HEK293T (cell line): Measurements from ENCODE around the gene CDH2.

Source experiments
- ARNT ChIP-seq: fragments of 450-650 bp; IDR thresholded peaks from 2 replicates; pipeline ENCODE4 v1.6.1; 2017; ENCODE audit warnings: mild to moderate bottlenecking
- BHLHE40 ChIP-seq: fragments of 450-650 bp; IDR thresholded peaks from 2 replicates; pipeline ENCODE4 v1.6.1; 2016; ENCODE audit warnings: mild to moderate bottlenecking, moderate library complexity, borderline replicate concordance
- FOXK2 ChIP-seq: fragments of 450-650 bp; IDR thresholded peaks from 2 replicates; pipeline ENCODE4 v1.6.1; 2016; ENCODE audit warnings: mild to moderate bottlenecking
- FOXM1 ChIP-seq: fragments of 450-650 bp; IDR thresholded peaks from 2 replicates; pipeline ENCODE4 v1.6.1; 2017; ENCODE audit warnings: mild to moderate bottlenecking, borderline replicate concordance
- HDGF ChIP-seq: fragments of 450-650 bp; IDR thresholded peaks from 2 replicates; pipeline ENCODE4 v1.6.1; 2017; ENCODE audit warnings: antibody characterized with exemption, borderline replicate concordance
- L3MBTL2 ChIP-seq: fragments of 450-650 bp; conservative IDR thresholded peaks from 2 replicates; pipeline ENCODE4 v1.6.1; 2016; ENCODE audit warnings: mild to moderate bottlenecking
- NFRKB ChIP-seq: fragments of 450-650 bp; IDR thresholded peaks from 2 replicates; pipeline ENCODE4 v1.6.1; 2016; ENCODE audit warnings: mild to moderate bottlenecking, moderate library complexity
- PKNOX1 ChIP-seq: fragments of 450-650 bp; IDR thresholded peaks from 2 replicates; pipeline ENCODE4 v1.6.1; 2016
- SP1 ChIP-seq: fragments of 450-650 bp; IDR thresholded peaks from 2 replicates; pipeline ENCODE4 v1.6.1; 2017
- SUZ12 ChIP-seq: fragments of 450-650 bp; IDR thresholded peaks from 2 replicates; pipeline ENCODE4 v1.6.1; 2016; ENCODE audit warnings: mild to moderate bottlenecking

GRCh38 chr18:28078849-28079248, 98.1 kb downstream of the CDH2 start:
- TF ChIP-seq NFRKB (no peak), ARNT (no peak), SP1 (no peak), PKNOX1 (no peak), BHLHE40 (no peak), FOXM1 (no peak), HDGF (no peak), L3MBTL2 (no peak), FOXK2 (no peak), SUZ12 (no peak)
